Activated CD8-positive, alpha-beta memory T cell treated with anti-CD3 and anti-CD28 coated beads, Interleukin-2, amount 10 ng/mL, durations not matched to agents 7 days and 5 days (primary cell): ENCODE results near the gene RGS12. TPM values are rescaled to one million over a fixed set of nuclear protein-coding genes. Genes with fewer than 3 reads are reported as not detected.

ENCODE experiments used
- ATAC-seq: fragments of 150-1000 bp; cut with Tn5 transposase; one replicate; pipeline ENCODE4 v1.10.0; 2021; ENCODE audit warnings: moderate library complexity
- CTCF ChIA-PET: fragments of 350-600 bp; sonication (Branson Sonifier 250); formaldehyde crosslinking; loops from one replicate; lab custom pipeline; 2021; ENCODE audit warnings: antibody characterized with exemption; lab: Charles Lee
- DNase-seq: peaks from one replicate; pipeline ENCODE4 v3.0.0-alpha.2; 2020
- H3K27ac Mint-ChIP-seq: one replicate; pipeline ENCODE4 v1.8.0; 2021; ENCODE audit warnings: mild to moderate bottlenecking, mixed read lengths
- H3K27me3 Mint-ChIP-seq: one replicate; pipeline ENCODE4 v1.8.0; 2021; ENCODE audit warnings: mixed read lengths
- H3K36me3 Mint-ChIP-seq: one replicate; pipeline ENCODE4 v1.8.0; 2021; ENCODE audit warnings: mild to moderate bottlenecking, mixed read lengths
- H3K4me1 Mint-ChIP-seq: one replicate; pipeline ENCODE4 v1.8.0; 2021; ENCODE audit warnings: mixed read lengths
- H3K4me3 Mint-ChIP-seq: one replicate; pipeline ENCODE4 v1.8.0; 2021; ENCODE audit warnings: mild to moderate bottlenecking, moderate library complexity, mixed read lengths
- H3K9me3 Mint-ChIP-seq: one replicate; pipeline ENCODE4 v1.8.0; 2022; ENCODE audit warnings: low read depth, mixed read lengths
- total RNA-seq, 2 experiments: library from RNA; stranded (reverse); gene quantifications; one replicate each; pipeline ENCODE4 v1.2.3, GENCODE V29; 2021

Gene RGS12
- total RNA-seq, 2 experiments from 2014 or later = 2.1 to 5.0 TPM

DNA sequence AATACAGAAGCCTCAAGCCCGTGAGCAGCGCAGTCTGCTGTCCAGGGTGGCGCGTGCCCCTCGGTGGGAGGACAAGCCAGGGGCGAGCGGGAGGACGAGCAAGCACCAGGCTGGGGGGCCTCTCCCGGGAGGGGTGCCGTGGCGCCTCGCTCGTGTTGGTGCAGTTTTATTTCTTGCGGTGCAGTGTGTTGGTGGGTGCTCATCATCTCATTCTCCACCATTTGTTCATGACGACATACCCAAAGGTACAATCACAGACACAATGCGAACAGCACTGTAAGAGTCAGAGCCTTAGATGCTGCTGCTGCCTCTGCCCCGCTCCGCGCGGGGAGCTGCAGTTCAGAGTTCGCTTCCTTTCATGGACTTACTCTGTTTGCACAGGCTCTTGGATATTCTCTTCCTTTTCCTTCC, 30.3 kb downstream of the RGS12 start:
- Mint-ChIP-seq H3K4me1 (no peaks in the 10 kb centered on the region), H3K27ac (no peak overlapping the region), H3K27me3 (peaks cover 10% of the 10 kb centered on the region), H3K4me3 (no peak overlapping the region), H3K9me3 (no peaks in the 10 kb centered on the region), H3K36me3 (no peaks in the 10 kb centered on the region)
- CTCF ChIA-PET = interaction anchor here (1.0 kb wide), 1 partner anchor 22 kb away, joined by 3 read pairs; no protein-coding TSS in a partner anchor
- ATAC-seq (no peak), DNase-seq (peak; percentile 34)

DNA sequence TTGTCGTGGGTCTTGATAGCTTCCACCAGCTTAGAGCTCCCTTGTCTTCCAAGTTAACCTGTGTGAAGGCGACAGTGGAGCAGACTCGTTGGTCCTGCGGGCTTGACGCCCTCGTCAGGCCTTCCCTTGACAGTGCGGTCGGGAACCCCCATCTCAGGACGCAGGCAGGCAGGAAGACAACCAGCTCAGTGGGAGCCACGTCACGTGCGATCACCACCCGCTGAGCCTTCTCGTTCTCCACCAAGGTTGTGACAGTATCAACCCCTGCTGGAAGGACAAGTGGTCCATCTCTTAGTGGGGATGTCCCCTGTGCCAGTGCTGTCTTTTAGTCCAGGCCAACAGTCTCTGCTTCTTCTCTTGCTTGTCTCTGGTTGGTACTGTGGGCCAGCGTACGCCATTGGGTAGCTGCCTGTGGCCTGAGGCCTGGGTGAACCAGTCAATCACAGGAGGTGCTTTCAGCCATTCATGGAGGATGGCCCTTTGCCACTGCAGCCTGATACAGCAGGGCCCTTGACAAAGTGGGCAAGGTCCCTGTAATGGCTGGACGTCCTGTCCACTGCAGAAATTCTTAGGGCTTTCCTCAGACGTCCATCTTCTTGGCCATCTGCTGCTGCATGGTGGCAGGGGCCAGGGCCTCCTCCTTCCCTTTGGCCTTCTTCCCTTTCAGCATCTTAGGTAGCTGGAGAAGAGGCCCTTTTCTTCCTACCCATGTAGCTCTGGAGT, 31.4 kb downstream of the RGS12 start:
- H3K9me3 Mint-ChIP-seq = no peaks in the 10 kb centered on the region
- CTCF ChIA-PET = interaction anchor here (1.0 to 1.1 kb wide), 2 partner anchors 21 to 22 kb away, joined by 3 read pairs; no protein-coding TSS in a partner anchor
- H3K27me3 Mint-ChIP-seq = peaks cover 10% of the 10 kb centered on the region
- no peak for ATAC-seq
- peak; percentile 34 for DNase-seq
- no peaks in the 10 kb centered on the region for H3K36me3 Mint-ChIP-seq
- no peak overlapping the region for H3K27ac Mint-ChIP-seq
- H3K4me1 Mint-ChIP-seq = no peaks in the 10 kb centered on the region
- H3K4me3 Mint-ChIP-seq = no peak overlapping the region

DNA sequence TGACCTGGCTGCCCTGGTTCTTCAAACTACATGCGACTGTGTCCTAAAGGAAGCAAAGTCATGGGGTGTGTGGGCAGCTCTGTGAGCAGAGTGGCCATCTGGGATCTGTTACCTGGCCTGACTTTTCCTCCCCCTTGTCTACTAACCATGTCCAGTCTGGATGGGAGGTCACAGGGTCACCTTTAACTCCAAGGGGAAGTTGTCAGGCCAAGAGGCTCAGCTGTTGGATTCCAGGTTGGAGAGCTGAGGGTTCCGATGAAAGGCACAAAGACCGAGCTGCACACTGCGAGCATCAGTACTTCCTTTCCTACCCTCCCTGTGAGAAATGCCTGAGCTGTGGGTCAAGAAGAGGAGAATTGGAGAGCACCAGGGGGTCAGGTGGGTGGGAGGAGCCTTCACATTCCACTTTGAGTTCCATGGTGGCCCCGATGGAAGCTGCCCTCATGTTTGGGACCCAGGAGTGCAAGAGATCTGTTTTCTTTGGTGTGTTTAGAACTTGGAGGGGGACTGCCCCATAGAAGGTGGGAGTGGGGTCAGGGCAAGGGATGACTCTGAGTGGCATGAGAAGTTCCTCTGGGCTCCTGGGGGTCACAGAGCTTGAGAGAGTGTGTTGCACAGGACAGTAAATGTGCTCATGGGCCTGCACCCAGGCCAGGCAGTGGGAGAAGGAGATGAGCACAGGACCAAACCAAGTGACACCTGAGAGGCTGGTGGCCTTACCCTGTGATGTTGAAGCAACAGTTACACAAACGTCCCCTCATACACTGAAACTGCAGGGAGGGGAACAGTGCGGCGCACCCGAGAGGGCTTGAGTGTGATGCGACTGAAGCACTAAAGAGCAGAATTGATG, 36.2 kb downstream of the RGS12 start:
- Mint-ChIP-seq H3K36me3 (no peaks in the 10 kb centered on the region), H3K4me3 (no peak overlapping the region), H3K27me3 (peaks cover 15% of the 10 kb centered on the region), H3K9me3 (no peaks in the 10 kb centered on the region), H3K27ac (no peak overlapping the region), H3K4me1 (peaks cover 3% of the 10 kb centered on the region)
- CTCF ChIA-PET = no interaction called here
- DNase-seq (peak; percentile 33), ATAC-seq (no peak)

DNA sequence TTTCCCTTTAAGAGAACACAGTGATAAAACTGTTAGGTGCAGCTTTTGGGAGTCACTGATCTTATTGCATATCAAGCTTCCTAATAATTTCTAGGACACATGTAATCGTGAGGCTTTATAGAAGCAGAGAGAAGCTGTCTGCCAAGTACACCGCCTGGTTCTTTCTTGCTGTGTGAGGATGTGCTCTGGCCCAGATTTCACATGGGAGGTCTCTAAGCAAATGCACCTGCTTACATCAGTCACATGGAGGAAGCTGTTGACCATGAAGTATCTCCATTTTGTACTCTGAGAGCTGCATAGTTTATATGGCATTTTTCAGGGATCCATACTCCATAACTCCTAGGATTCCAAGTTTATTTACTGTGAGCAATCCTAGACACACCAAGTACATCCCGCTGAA, 37.1 kb downstream of the RGS12 start:
- ATAC-seq = no peak
- H3K36me3 Mint-ChIP-seq = no peaks in the 10 kb centered on the region
- H3K27me3 Mint-ChIP-seq = peaks cover 15% of the 10 kb centered on the region
- no peaks in the 10 kb centered on the region for H3K9me3 Mint-ChIP-seq
- peak; percentile 16 for DNase-seq
- no peak overlapping the region for H3K4me3 Mint-ChIP-seq
- H3K27ac Mint-ChIP-seq = no peak overlapping the region
- CTCF ChIA-PET = no interaction called here
- peaks cover 3% of the 10 kb centered on the region for H3K4me1 Mint-ChIP-seq

DNA sequence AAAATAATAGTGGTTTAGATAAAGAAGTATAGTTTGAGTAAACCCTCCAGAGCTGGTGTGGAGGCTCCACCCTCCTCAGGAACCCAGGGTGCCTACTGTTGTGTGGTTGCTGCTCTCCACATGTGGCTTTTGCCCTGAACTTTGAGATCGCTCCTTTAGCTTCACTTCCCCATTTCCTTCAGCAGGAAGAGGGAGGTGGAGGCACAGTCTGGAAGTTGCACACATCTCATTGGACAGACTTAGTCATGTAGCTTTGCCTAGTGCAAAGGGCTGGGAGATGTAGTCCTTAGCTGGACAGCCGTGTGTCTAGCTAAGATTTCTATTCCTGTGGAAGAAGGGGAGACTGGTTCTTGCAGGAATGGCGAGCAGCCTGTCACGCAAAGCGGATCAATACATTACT, 37.9 kb downstream of the RGS12 start:
- peaks cover 3% of the 10 kb centered on the region for H3K4me1 Mint-ChIP-seq
- no peak overlapping the region for H3K27ac Mint-ChIP-seq
- no peak overlapping the region for H3K4me3 Mint-ChIP-seq
- peaks cover 15% of the 10 kb centered on the region for H3K27me3 Mint-ChIP-seq
- H3K9me3 Mint-ChIP-seq = no peaks in the 10 kb centered on the region
- ATAC-seq (no peak), DNase-seq (peak; percentile 22)
- CTCF ChIA-PET = no interaction called here
- H3K36me3 Mint-ChIP-seq = no peaks in the 10 kb centered on the region

DNA sequence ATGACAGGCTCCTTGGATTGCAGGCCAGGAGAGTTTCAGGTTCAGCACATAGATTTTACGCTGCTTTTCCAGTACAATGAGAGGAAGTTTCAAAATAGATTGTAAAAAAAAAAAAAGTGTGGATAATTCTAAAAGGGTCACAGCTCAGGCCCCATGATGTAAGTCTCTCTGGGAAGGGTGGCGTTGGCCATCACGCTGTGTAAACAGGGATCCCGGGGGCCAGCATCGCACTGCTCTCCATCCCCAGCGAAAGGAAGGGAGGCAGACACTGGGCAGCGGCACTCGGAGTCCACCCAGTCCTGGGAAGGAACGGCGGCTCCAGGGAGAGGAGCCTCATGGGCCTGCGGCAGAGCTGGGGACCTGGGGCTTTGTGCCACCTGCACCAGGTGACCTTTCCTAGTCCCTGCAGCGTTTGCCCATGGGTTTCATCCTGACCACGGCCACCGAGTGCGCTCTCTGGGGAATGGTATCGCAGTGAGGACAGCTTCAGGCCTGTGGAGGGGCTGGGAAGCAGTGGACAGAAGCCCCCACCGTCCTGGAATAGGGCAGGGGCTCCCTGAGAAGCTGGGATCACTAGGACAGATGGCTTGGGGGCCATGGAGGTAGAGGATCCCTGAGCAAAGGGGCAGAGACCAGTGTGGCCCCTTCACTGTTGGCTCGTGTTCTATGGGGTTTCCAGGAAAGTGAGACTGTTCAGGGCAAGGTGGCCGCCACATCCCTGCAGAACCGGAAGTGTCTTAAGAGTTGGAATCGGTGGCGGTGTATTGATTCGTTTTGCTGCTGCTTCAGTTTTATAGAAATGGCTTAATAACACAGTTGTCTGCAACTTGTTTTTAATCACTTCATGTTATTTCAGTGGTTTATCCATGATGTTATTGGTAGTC, 38.9 kb downstream of the RGS12 start:
- Mint-ChIP-seq H3K4me3 (no peak overlapping the region), H3K27me3 (peaks cover 12% of the 10 kb centered on the region), H3K27ac (no peak overlapping the region), H3K36me3 (no peaks in the 10 kb centered on the region), H3K9me3 (no peaks in the 10 kb centered on the region), H3K4me1 (peaks cover 3% of the 10 kb centered on the region)
- no peak for ATAC-seq
- DNase-seq = peak; percentile 34
- CTCF ChIA-PET = no interaction called here

DNA sequence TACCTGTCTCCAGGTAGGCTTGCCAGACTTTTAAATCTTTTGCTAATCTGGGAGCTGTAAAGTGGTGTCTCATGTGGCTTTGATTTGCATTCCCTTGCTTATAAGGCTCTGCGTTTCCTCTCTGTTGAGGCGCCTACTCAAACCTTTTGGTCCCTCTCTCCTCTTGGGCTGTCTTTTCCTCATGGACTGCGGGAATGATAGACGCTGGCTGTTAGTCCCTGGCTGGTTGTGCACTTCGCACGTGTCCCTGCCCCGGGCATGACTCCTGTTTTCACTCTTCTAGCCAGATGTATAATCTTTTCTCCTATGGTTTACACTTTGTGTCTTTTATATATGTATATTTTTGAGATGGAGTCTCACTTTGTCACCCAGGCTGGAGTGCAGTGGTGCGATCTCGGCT, 39.7 kb downstream of the RGS12 start:
- no peak for ATAC-seq
- H3K4me3 Mint-ChIP-seq = no peak overlapping the region
- peaks cover 7% of the 10 kb centered on the region for H3K27me3 Mint-ChIP-seq
- H3K4me1 Mint-ChIP-seq = peaks cover 3% of the 10 kb centered on the region
- CTCF ChIA-PET = interaction anchor here (1.0 kb wide), 1 partner anchor 29 kb away, joined by 3 read pairs; no protein-coding TSS in a partner anchor
- H3K27ac Mint-ChIP-seq = no peak overlapping the region
- H3K9me3 Mint-ChIP-seq = no peaks in the 10 kb centered on the region
- DNase-seq = peak; percentile 35
- H3K36me3 Mint-ChIP-seq = no peaks in the 10 kb centered on the region

DNA sequence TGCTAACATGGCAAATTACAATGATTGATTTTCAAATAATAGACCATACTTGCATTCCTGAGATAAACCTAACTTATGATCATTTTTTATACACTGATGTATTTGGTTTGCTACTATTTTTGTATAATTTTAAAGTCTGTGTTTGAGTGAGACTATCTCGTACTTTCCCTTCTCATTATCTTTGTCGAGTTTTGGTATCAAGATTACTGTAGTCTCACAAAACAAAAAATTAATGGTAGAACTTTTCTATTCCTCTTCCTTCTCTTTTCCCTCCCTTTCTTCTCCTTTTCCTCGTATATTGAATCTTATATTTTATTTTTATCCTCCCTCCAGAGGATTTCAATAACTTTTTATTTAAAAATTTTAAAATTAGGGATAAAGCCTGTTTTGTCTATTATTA, 41.5 kb downstream of the RGS12 start:
- DNase-seq (no peak), ATAC-seq (no peak)
- peaks cover 3% of the 10 kb centered on the region for H3K4me1 Mint-ChIP-seq
- H3K4me3 Mint-ChIP-seq = no peak overlapping the region
- H3K27me3 Mint-ChIP-seq = peaks cover 6% of the 10 kb centered on the region
- H3K27ac Mint-ChIP-seq = no peak overlapping the region
- no peaks in the 10 kb centered on the region for H3K36me3 Mint-ChIP-seq
- CTCF ChIA-PET = no interaction called here
- no peaks in the 10 kb centered on the region for H3K9me3 Mint-ChIP-seq

DNA sequence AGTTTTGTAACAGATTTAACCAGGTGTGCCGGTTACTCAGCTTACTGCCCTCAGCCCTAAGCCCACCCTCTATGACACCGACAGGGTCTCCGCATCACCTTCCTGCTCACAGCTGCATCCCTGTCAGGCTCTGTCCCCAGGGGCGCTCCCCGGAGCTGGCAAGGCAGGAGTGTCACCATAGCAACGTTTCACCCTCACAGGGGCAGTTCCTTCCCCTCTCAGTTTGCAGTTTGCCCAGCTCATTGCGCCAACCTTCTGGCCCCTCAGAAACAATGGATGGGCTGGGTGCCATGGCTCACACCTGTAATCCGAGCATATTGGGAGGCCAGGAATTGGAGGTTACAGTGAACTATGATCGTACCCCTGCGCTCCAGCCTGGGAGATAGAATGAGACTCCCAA, 42.6 kb downstream of the RGS12 start:
- Mint-ChIP-seq H3K36me3 (no peaks in the 10 kb centered on the region), H3K4me3 (no peak overlapping the region), H3K9me3 (no peaks in the 10 kb centered on the region), H3K27me3 (peaks cover 4% of the 10 kb centered on the region), H3K27ac (no peak overlapping the region), H3K4me1 (peaks cover 3% of the 10 kb centered on the region)
- DNase-seq (peak; percentile 9), ATAC-seq (no peak)
- CTCF ChIA-PET = no interaction called here

DNA sequence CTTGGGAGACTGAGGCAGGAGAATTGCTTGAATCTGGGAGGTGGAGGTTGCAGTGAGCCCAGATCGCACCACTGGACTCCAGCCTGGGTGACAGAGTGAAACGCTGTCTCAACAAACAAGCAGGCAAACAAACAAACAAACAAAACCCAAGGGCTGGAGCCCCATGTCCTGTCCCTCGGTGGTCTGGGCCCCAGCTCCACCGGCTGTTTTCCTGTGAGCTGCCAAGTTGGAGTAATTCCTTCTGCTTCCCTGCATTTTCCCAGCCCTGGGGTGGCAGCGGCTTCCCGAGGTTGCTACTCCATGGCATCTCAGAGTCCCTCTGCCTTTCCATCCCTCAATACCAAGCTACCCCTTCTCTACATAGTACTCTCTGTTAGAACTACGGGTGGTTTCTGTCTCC, 43.2 kb downstream of the RGS12 start:
- H3K4me3 Mint-ChIP-seq = no peak overlapping the region
- DNase-seq (no peak), ATAC-seq (no peak)
- no peak overlapping the region for H3K27ac Mint-ChIP-seq
- peaks cover 3% of the 10 kb centered on the region for H3K4me1 Mint-ChIP-seq
- CTCF ChIA-PET = no interaction called here
- peaks cover 4% of the 10 kb centered on the region for H3K27me3 Mint-ChIP-seq
- H3K9me3 Mint-ChIP-seq = no peaks in the 10 kb centered on the region
- no peaks in the 10 kb centered on the region for H3K36me3 Mint-ChIP-seq

DNA sequence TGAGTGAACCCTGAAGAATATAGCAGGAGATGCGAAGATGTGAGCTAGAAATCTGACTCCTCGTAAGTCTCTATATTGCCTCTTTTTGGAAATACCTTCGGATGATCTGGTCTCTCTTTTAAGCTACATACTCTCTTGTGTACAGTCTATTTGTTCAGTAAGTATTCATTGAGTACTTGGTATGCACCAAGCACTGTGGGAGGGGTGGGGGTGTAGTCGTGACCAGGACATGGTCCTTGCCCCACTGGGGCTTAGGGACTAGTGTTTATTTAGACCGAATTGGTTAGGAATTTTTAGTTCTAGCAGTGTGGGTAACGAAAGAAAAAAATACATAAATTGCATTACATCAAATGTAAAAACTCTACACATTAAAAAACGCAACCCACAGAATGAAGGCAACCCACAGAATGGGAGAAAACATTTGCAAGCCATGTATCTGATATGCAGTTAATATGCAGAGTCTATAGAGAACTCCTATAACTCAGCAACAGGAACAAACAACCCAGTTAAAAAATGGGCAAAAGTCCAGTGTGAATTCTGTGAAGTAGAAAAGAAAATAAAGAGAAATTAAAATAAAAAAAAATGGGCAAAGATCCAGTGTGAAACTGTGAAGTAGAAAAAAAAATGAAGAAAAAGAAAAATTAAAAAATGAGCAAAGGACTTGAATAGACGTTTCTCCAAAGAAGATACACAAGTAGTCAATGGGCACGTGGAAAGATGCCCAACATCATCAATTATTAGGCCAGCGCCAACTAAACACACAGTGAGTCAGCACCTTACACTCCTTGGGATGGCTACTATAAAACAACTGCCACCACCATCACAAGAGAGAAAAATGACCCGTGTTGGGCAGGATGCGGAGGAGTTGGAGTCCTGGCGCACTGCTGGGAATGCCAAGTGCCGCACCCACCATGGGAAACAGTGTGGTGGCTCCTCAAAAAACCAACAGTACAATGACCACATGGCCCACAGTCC, 43.8 kb downstream of the RGS12 start:
- H3K27ac Mint-ChIP-seq = no peak overlapping the region
- peaks cover 4% of the 10 kb centered on the region for H3K27me3 Mint-ChIP-seq
- ATAC-seq = no peak
- H3K4me1 Mint-ChIP-seq = peaks cover 3% of the 10 kb centered on the region
- CTCF ChIA-PET = no interaction called here
- no peak for DNase-seq
- no peaks in the 10 kb centered on the region for H3K9me3 Mint-ChIP-seq
- H3K4me3 Mint-ChIP-seq = no peak overlapping the region
- no peaks in the 10 kb centered on the region for H3K36me3 Mint-ChIP-seq

DNA sequence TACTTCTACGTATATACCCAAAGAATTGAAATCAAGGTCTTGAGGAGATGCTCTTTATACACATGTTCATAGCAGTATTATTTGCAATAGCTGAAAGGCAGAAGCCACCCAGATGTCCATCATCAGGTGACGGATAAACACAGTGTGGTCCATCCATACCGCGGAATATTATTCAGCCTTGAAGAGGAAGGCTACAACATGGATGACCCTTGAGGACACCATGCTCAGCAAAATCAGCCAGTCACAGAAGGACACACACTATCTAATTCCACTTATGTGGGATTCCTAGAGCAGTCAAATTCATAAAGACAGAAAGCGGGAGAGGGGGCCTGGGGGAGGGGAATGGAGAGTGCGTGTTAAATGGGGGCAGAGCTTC, 44.5 kb downstream of the RGS12 start:
- Mint-ChIP-seq H3K27ac (no peak overlapping the region), H3K4me3 (no peak overlapping the region), H3K4me1 (peaks cover 3% of the 10 kb centered on the region), H3K9me3 (no peaks in the 10 kb centered on the region), H3K27me3 (peaks cover 4% of the 10 kb centered on the region), H3K36me3 (no peaks in the 10 kb centered on the region)
- ATAC-seq (no peak), DNase-seq (peak; percentile 21)
- CTCF ChIA-PET = no interaction called here
